GM18517 (cell line): Measurements from ENCODE around the gene NKAIN2.

Source experiments
- ATAC-seq: cut with Tn5 transposase; IDR thresholded peaks from one replicate; pipeline ENCODE4 v1.9.1; 2021; ENCODE audit warnings: mild to moderate bottlenecking, moderate library complexity; ENCODE audit not compliant: unreplicated experiment

The NKAIN2 gene

DNA sequence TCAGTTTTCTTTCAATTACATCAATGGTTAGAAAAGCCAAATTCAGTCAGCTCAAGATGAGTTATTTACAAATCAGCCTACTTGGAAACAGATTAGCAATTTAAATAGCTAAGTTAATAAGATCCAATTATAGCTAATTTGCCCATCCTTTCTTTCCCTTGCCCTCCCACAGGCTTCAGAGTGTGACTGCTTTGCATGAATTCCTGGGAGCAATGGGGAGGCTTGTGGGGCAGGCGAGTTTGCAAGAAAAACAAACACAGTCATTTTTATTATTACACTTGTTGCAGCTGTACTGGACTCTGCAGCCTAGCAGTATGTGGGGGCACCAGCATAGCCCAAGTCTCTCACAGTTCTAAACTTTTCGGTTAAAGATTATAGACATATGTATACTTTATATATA, 219.0 kb downstream of the NKAIN2 start:
- no peak for ATAC-seq

DNA sequence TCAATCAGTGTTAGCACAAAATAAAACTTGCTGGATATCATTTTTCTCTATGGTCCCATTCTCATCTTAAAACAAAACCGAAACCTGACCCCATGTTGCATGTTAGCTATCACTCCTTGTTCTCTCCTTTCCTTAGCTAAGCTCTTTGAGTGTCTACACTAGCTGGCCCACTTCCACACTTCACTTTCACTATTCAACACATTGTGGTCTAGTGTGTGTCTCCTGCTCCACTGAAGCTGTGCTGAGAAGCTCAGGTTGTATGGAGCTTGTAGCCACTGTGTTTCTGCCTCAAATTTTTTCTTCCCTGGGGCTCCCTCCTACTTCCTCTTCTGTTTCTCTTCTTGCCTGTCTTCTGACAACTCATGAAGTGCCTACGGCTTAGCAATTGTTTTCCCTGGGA, 223.0 kb downstream of the NKAIN2 start:
- no peak for ATAC-seq

DNA sequence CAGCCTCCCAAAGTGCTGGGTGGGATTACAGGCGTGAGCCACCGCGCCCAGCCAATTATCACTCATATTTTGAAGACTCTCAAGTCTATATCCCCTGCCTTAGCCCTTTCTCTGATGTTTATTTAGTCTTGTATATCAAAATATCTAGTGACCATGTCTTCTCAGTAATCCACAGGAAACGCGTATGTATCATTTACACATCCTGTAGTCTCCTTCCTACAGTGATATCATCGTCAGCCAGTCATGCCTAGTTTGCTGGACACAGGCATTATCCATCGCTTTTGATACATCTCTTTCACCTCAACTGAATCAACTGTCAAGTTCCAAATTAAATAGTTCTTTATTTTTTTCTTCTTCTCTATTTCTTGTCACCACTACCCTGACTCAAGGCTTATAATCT, 223.7 kb downstream of the NKAIN2 start:
- no peak for ATAC-seq

DNA sequence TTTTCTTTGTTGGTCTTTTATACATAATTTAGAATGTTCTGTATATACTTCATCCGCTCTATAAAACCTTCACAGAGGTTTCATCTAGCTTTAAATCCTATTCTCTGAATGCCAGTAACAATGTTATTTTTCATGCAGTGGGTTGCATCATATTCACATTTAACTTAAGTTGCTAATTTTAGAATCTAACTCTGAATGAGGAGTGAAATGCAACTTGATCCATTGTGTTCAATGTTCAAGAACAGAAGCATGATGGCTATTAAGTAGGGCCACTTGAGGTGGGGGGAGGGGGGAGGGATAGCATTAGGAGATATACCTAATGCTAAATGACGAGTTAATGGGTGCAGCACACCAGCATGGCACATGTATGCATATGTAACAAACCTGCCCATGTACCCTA, 224.5 kb downstream of the NKAIN2 start:
- no peak for ATAC-seq

DNA sequence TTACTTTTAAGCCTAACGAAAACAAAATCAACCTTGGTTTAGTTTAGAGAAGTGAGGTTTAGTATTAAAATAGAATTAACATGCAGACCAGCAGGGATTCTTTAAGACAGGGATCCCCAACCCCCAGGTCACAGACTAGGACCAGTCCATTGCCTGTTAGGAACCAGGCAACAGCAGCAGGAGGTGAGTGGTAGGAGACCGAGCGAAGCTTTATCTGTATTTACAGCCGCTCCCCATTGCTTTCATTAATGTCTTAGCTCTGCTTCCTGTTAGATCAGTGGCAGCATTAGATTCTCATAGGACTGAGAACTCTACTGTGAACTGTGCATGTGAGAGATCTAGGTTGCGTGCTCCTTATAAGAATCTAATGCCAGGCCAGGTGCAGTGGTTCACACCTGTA, 225.9 kb downstream of the NKAIN2 start:
- no peak for ATAC-seq

DNA sequence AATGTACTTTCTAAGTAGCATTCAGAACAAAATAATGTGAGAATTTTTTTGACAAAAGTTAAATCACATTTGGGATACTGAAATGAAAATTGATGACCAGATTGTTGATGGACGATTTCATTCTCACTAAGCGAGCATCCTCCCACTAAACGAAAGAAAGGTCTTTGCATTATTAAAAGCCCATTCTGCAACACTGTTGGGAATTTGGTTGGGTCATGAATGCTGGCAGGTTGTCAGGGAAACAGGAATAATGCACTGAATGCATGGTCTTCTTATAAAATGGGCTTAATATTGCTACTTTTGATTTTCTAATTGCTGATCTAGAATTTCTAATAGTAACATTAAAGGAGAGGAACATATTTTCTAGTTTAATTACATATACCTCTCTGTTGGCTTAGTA, 229.8 kb downstream of the NKAIN2 start:
- no peak for ATAC-seq

DNA sequence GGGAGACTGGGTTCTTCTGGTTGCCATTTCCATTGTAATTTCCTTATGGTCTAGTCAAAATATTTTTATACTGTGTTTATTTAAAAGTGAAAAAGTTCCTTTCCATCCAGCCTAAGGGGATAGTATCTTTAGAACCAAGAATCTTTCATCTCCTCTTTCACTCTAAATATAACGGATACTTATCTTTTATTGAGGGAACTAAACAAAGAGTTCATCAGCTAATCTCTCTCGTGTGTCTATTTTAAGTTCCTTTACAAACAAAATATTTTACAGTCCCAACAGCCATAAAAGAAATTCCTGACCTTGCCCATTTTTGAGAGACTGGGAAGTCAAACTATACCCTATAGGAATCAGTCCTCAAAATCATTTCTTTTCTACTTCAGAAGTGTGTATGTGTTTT, 232.7 kb downstream of the NKAIN2 start:
- ATAC-seq, result no peak

DNA sequence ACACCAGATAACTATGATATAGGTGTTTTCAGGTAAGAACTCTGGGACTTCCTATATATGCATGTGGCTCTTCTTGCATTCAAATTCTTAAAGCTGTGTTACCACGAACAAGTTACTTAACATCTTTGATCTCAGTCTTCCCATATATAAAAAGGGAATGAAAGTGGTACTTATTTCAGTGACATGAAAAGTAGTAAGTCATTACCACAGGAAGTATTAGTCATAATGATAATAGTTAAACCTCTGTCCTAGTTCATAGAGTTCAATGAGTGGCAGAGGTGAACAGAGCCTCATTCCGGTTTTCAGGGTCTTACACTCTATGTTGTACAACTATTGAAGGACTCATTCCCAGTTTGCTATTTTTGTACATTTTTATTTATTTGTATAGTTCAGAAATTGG, 237.0 kb downstream of the NKAIN2 start:
- ATAC-seq, result peak; percentile 95

DNA sequence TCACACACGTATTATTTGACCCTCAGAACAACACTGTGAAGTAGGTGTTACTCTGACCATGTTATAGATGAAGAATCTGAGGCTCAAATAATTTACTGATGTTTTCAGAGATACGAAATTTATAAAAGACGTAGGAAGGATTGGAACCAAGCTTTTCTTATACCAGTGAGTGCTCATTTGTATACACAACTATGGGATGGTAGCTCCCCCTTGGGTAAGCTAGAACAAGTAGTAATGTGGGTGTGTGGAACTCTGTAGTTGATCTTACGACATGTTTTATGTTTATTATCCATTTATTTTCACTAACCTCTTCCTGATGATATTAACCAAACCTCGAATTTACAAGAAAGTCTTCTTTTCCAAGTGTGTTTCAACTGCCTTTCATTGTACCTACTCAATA, 248.5 kb downstream of the NKAIN2 start:
- no peak for ATAC-seq

DNA sequence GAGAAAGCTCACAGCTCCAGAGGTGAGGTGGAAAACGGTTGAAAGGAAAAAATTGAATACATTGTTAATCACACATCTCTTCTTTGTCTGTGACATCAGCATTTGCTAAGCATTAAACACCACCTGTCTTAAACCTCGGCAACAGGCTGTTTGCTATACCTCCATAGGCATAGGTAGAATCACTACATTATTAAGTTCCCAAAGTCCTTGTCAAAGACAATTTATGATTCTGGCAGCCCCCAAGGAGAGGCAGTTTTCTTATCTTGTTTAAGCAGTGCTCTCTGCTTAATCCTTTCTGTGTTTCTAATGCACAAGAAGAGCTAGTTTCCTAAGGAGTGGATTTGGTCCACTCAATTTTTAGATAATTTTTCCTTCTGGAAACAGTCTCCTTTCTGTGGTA, 249.7 kb downstream of the NKAIN2 start:
- no peak for ATAC-seq

DNA sequence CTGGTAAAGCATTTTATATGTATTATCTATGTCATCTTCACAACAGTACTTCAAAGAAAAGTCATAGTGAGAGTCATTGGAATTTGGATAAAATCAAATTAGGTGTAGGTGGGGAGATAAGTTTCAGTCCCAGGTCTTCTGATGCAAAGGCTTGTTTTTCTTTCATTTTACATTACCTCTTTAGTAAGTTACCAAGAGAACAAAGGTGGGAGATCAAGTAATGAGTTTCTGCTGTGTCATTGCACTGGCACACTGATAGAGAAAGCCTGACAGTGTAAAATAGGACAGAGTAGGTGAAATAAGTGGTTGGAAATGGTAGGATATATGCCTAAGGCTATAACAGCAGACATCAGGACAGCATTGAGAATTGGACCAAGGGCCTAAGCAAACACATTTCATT, 250.4 kb downstream of the NKAIN2 start:
- ATAC-seq, result peak; percentile 73

DNA sequence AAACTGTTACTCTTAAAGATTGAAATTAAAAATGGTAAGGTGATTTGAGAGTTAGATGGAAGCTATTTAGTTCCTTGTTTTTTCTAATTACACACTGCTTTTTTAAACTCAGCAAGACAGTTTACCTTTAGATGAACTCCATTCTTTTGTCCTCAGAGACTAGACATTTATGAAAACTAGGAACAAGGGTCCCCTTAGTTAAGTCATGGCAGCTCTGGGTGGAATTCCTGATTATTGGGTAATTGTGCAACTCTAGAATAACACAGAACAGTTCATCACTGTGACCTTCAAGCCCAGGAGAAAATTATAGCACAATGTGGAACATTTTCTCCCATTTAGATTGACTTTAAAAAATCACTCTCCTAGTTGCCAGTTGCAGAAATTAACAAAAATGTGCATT, 251.7 kb downstream of the NKAIN2 start:
- ATAC-seq, result no peak

DNA sequence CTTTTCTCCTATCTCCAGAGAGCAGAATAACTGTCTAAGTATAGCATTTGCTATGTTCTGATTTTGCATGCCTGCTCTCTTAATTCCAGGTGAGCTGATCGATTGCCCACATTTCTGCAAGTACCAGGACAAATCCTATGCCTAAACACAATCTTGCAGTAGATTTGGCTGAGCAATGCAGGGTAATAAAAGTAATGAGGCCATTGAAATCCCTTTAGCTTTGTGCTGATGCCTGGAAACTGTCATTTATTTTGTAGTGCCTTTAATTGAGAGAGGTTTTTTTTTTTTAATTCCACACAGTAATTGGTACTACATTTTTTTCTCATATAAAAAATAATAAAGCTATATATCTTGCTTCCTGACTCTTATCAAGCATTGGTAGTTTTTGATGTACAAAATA, 252.3 kb downstream of the NKAIN2 start:
- no peak for ATAC-seq

DNA sequence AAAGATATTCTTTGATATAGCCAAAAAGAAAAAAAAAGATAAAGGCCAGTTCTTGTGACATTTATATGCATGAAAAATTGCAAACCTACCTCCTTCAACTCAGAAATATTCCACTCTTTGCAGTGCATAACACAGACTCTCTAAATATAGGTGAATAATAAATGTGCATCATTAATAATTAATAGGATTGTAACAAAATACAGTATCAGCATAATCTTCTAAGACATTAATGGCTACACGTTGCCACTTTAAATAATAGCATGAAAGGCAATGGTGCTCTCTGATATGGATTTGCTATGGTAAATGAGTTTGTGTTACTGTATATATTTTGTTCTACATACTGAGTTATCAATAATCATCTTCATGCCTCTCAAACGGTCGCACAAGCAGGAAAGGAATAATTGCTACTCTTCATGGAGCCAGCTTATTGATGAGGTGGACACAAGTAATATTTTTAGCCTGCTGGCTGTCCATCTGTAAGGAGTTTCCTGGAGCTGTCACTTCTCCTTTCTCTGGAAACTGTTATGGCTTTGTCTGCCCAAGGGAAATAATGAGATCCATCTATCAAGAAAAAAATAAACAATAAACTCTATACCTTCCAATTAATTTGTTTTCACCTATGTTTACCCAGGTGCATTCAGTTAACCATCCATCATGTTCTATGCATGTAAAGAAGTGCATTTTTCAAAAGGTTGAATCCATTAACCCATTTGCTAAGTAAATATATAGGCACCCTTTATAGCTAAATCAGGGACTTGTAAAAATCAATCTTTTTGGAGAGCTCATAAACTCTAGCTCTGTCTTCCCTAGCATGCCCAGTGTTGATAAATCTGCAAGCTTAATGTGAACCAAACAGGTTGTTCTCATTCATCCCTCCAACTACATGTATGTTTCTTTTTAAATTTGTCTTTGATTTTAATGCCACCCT, 253.0 kb downstream of the NKAIN2 start:
- ATAC-seq, result no peak

DNA sequence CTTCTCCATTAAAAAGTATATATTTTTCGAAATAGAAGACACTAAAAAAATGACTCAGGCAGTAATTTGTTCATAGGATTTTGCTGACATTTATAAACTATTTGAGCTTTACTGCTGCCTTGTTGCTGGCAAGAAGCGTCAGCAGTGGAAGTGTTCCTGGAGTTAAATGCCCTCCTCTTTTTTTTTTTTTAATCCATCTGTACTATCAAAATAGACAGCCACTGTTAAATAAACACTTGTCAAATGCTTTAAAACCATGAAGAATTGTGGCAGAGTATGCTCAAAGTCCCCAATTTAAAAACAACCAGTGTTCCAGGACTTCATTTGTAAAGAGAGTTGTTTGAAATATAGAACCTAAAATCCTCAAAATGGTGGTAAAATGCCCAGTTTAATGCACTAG, 253.8 kb downstream of the NKAIN2 start:
- ATAC-seq, result no peak

DNA sequence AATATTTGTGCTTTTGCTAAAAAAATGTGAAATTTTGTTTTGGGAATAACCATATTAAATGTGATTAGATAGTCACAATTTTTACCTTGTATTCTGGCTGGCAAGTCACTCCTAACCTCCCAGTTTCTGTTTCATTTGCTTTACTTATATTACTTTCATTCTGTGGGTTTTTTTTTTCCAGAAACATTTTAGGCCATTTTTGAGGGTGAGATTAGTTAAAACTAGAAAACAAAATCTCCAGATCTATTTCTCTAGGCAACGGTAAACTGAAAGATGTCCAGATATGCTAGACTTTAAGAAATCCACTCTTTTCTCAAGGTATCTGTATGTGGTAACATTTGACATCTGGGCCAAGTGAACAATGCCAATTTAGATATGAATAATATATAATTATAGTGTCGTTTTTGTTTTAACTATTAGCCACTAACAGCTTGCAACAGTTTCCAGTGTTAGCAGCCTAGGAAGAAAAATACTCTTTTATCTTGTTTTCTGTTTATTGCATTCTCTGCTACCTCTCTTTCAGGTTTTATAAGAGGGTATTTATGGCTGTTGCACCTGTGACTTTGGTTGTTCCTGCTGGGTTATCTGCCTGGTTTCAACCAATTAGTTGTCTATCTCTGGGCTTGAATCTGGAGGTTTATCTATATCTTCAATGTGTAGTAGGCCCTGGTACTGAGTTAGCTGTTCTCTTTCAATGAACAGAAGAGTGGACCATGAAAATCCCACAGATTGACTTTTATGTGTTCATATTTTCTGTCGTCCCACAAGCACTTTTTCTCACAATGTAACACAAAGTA, 260.9 kb downstream of the NKAIN2 start:
- ATAC-seq, result no peak

DNA sequence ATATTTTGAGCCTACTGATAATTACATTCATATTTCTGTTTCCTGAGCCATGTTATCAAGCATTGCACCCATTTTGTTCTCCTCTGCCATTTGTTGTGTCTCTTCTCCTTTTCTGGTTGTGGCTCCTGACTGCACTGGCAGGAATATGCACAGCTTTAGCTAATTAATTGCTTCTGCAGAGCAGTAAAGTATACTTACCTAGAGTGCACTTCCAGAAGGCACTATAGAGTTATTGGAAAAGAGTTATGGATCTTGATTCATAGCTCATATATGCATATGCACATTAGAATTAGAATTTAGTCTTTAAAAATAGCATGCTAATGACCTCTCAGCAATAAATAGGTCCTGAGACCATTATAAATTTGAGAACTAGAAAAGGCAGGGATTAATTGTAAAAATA, 262.6 kb downstream of the NKAIN2 start:
- no peak for ATAC-seq

DNA sequence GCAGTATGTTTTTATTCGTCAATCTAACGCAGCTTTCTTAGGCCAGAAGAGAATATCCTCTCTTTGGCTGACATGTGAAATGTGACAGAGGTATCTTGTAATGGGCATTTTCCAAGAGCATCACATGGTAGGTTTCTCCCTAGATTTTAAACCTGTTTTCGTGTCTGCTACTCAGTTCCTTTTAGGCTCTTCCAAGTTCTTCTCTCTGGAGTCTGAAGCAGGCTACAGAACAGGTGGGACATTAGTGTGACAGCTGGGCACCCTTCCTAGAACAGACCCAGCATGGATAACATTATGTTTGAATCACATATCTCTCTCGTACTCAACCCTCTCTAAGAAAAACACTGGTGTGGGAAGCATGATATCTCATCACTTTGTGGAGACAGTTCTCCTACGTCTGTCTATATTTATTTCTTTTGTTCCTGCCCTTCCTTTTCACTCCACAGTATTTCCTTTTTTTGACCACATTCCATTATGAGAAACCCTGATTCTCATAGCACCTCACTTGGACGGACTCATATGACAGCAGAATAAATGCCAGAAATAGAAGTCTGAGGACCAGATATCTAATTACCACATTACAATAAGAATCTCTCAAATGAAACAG, 263.4 kb downstream of the NKAIN2 start:
- ATAC-seq, result no peak

DNA sequence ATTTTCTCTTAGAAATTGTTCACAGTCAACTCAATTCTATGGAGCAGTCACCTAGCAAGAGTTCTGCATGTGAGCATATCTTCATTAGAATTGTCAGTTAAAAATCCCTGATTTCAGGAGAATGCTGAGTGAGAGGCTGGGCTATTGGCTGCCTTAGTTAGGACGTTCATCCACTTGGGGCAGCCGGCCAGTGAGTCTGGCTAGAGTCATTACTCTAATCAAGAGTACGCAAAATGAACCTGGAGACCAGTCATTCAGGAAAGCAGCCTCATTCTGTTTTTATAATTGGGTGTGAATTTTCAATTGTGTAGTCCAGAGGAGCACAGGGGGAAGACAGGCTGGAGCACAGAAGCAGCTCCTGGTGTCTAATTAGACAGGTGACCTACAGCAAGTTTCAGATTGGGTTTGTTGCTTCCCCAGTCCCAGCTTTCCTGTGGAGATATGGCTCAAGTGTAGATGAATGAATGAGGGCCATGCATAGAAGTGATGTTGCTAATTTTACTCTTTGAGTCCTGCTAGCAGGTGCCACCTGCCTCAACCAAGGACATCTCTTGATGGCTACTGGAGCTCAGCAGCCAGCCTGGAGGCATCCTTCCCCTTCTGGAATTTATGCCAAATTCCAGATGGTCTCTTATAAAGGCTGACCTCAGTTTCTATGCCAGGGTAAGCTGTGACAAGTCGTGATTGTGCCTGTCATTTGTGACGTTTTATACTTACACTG, 265.7 kb downstream of the NKAIN2 start:
- no peak for ATAC-seq

DNA sequence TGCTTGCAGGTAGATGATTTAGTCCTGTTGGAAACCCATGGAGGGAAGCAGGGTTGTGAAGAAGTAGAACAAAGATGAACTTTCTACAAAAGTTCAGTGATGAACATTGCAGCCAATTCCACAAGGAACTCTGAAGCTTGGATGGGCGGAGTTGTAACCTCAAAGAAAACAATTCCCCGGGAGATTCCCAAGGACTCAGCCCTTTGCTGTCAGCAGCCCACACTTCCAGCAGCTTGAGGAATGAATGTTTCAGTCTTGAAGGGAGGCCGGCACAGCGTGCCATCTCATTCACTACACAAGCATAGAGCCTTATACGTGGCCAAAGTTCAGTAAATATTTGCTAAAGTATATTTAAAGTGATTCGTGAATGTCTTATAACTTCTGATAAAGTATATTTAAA, 269.4 kb downstream of the NKAIN2 start:
- ATAC-seq, result no peak
